Measurements from ENCODE around the gene ALCAM.
"Not testable (repeated sequence)": the region's sequence is repeated elsewhere in the genome, so short reads cannot be mapped to it uniquely, and the experiment has no call there.

GRCh38 chr3:105602286-105602685 is 235.6 kb downstream of the ALCAM start:
- not testable (repeated sequence) for TF ChIP-seq CTCF, POLR2A, EP300 (IDR thresholded peaks at IDR 0.05)
